Tongue (tissue), 2 donors: ENCODE measurements around the gene TNFRSF19. TPM values are rescaled to one million over a fixed set of nuclear protein-coding genes. Genes with fewer than 3 reads are reported as not detected.

Experiments
- DNase-seq: peaks from one replicate; pipeline ENCODE4 v3.0.0-alpha.2; 2015
- total RNA-seq: library from RNA; depleted of rRNA; stranded (reverse); fragments of >200 nt; gene quantifications from one replicate; pipeline ENCODE4 v1.2.3, GENCODE V29; 2014

Gene TNFRSF19
- total RNA-seq, 1 donor from 2014 or later: 34.4 TPM

DNA sequence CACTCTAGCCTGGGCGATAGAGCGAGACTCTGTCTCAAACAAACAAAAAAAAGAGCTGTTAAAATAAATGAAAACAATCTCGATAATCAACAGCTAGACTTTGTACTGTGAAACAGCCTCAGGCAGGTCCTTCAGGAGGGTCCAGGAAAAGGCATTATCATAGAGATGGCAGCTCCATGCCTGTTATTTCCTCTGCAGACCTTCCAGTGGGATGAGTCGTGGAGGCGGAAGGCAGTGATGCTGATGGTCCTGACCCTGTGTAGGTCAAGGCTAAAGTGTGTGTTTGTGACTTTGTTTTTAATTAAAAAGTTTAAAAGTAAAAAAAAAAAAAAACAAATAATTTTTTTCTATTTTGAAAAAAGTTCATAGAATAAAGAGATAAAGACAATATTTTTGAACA is 117.4 kb downstream of the TNFRSF19 start:
- DNase-seq: no peak

DNA sequence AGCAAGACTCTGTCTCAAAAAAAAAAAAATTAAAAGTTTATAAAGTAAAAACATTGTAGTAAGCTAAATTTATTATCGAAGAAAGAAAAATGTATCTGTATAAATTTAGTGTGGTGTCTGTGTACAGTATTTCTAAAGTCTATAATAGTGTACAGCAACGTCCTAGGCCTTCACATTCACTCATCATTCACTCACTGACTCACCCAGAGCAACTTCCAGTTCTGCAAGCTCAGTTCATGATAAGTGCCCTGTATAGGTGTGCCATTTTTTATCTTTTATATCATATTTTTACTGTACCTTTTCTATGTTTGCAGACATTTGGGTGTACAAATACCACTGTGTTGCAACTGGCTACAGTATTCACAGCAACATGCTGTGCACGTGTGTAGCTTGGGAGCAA is 118.1 kb downstream of the TNFRSF19 start:
- no peak for DNase-seq

DNA sequence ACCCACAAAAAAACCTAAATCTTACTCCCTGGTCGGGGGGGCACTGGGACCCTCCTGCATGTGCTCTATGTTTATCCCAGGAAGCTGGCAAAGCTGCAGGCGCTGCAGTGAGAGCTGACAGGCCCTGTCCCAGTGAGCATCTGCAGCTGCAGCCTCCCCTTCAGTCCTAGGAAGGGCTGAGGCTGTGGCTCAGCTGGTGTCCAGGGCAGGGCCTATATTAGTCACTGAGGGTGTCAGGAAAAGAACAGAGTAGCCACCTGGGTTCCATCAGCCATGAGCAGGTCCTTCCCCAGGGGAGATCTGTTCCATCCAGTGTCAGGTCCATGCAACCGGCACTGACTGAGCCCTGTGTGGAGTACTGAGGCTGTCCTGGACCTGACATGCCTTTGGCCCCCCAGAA is 120.5 kb downstream of the TNFRSF19 start:
- DNase-seq: no peak

DNA sequence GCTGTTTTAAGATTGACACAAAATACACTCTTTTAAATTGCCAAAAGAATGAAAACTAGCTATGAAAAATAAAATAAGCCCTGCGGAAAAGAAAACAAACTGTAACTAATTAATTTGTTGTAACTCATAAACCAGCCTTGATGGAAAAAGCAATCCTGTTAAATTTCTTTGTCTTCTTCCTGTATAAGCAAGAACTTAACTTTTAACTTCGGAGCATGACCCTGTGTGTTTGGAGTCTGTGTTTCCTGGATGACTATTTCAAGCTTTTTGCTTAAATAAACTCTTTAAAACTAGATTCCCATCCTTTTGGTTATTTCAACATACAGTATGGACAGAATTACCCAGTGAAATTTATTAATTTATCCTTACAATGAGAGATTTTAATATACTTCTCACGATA is 122.6 kb downstream of the TNFRSF19 start:
- DNase-seq: no peak

DNA sequence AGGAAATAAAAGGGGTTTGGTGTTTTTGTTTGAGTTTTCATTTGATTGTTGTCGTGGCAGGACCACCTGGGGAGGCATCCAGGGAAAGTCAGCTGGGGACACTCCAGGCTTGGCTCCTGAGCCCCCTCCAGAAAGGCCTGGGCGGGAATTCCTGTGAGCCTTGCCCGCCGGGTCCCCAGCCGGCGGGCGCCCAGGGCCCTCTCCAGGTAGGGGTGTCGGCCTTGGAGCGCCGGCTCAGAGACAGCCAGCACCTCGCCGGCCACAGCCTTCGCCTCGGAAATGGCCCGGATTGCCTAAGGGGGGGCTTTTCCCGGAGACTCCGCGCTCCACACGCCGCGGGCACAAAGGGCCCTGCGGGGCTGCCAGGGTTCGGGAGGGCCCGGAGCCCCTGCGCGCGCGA is 125.0 kb downstream of the TNFRSF19 start:
- DNase-seq: no peak

DNA sequence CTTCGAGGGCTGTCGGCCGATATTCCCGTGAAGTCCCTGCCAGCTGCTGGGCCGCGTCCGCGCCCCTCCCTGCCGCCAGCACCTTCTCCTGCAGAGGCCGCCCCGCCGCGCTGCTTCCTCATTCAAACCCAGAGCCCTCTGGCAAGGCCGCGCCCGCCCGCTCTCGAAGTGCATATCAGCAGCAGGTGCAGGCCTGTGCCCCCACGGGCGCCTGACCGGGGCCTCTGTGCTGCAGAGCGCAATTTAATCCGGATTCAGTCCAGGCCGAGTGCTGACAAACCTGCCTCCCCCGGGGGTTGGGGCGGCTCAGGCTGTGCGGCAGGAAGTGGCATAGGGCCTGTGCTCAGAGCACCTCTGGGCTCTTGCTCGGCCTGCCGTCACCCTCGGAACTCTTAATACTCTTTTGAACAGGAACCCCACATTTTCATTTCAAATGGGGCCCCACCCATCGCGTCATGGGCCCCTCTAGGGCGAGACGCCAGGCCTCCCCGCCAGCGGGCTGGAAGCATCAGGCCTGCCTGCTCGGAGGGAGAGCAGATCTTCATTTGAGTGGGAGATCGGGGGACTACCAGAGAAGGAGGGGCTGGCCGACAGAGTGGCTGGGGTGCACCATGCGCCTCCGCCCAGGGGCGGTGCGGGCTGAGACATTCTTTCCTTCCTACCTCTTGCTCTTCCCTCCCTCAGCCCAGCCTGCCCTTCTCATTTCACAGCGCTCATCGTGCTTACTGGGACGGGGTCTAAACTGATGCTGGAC is 125.7 kb downstream of the TNFRSF19 start:
- peak; percentile 80 for DNase-seq

DNA sequence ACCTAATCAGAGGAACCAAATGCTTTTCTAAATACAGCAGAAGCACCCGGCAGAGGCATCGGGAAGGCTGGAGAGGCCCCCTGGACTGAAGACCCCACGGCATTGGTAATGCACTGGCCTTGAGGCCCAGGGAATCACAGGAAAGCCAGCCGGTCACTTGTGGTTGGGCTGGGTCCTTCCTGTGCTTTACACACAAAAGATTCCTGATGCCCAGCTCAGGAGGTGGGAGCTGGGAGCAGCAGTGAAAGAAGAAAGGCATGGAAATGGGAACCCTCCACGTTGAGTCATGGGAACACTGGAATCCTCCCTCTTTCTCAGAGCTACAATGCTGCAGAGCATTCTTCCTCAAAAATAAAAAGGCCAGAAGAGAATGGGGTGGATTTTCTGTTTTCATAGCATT is 126.4 kb downstream of the TNFRSF19 start:
- DNase-seq: no peak

DNA sequence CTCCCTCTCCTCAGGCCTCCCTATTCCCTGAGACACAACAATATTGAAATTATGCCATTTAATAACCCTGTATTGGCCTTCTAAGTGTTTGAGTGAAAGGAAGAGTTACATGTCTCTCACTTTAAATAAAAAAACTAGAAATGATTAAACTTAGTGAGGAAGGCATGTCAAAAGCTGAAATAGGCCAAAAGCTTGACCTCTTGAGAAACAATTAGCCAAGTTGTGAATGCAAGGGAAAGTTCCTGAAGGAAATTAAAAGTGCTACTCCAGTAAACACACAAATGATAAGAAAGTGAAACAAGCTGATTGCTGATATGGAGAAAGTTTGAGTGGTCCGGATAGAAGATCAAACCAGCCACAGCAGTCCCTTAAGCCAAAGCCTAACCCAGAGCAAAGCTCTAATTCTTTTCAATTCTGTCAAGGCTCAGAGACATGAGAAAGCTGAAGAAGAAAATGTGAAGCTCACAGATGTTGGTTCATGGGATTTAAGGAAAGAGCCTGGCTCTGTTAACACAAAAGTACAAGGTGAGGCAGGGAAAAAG is 127.6 kb downstream of the TNFRSF19 start:
- DNase-seq: no peak

DNA sequence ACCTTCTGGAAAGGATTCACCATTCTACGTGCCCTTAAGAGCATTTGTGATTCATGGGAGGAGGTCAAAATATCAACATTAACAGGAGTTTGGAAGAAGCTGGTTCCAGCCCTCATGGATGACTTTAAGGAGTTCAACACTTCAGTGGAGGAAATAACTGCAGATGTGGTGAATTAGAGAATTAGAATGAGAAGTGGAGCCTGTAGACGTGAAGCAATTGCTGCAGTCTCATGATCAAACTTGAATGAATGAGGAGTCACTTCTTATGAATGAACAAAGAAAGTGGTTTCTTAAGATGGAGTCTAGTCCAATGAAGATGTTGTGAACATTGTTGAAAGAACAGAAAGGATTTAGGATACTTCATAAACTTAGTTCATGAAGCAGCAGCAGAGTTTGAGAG is 129.1 kb downstream of the TNFRSF19 start:
- no peak for DNase-seq

DNA sequence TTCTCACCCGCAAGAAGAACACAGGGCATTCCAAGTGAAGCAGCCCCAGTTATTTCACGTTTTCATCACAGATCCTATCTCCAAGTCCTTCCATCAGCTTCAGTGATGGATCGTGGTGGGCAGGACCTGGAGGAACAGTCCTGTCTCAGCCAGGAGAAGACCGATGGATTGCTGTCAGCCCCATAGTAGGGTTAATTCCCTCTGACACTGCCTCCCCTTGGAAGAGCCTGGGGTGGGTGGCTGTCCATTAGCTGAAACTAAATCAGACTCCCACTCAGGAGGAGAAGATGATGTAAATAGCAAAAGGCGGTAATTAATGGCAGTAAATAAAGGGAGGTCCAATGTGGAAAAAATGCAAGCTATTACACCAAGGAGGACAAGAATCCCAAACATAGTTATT is 131.0 kb downstream of the TNFRSF19 start:
- no peak for DNase-seq

DNA sequence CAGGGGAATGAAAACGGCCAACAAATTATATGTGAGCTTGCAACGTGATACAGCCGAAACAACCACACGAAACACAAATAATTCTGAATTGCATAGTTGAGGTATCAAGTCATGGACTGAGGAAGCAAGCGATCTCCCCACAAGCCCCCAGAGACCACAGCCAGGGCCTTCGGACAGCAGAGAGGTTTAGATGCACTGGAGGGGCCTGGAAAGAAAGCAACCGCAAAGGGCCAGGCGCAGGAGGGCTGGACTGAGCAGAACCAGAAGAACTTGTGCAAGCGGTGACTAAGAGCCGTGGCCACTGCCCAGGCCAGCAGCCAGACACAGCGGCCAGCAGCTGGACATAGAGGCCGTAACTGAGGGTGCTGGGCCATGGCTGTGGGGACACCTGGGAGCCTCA is 131.4 kb downstream of the TNFRSF19 start:
- peak; percentile 46 for DNase-seq

DNA sequence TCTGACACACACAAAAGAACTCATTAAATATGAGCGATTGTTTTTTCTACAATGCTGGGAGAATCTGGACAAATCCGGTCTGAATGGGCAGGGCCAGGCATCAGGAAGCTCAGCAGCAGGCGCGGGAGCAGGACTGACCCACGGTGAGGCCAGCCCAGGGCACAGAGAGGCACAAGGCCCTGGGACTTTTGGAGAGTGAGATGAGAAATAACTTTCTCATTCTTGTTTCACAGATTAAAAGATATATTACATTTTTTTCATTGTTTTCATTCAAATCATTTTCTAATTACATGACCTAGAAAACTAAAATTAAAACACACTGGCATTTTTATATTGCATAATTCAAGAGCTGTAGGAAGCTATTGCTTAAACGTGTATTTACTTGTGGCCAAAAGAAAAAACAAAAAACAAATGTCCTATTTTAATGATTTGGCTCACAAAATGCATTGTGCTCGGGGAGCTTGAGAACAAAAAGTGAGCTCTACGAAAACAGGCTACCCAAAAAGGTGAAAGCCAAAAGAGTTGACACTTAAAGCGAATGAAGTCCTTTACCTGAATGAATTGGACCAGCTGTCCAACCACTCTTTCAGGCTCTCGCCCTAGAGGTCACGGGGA is 133.1 kb downstream of the TNFRSF19 start:
- DNase-seq: no peak

DNA sequence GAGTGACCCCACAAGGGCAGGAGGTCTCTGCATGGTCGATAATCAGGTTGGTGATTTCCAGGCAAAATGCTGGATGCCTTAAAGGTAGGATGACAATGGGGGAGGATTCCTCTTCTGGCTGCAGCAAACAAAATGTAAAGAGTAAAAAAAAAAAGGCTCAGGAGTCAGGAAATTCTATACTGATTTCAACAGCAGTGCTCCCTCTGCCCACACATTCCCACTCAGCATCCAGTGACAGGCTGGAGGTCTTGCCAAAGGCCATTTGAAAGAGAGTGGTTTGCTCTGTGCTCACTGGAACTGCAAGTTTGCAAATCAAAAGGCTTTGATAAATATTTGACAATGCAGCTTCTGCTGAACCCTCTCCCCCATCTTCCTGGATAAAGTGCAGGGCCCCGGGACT is 135.4 kb downstream of the TNFRSF19 start:
- DNase-seq: no peak

DNA sequence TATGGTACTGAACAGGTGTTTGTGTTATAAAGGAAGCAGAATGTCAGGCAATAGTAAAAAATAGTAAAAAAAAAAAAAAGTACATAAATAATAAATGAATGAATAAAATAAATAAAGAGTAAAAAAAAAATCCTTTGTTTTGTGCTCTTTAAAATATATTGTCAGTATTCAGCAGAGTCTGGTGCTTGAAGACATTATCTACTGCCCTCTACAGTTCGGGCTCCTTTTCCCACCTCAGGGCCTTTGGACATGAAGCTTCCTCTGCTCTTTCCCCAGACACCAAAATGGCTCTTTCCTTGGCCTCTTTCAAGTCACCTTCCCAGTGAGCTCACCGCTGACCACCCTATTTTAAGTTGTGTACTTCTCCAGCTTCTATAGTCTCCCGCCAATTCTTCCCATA is 137.5 kb downstream of the TNFRSF19 start:
- no peak for DNase-seq

DNA sequence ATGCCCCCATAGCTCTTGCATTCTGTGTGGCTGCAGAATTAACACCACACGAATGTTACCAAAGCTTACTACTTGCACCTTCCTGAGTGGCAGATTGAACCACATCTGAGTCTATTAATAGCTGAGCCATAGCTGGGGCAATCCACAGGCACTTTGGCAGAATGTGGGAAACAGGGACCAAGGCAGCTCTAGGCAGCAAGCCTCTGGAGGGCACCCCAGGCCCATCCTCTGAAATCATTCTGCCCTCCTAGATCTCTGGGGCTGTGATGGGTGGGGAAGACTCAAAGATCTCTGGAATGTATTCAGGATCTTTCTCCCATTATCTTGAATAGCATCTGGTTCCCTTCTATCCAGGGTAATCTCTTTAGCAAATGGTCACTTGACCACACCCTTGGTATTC is 139.3 kb downstream of the TNFRSF19 start:
- no peak for DNase-seq

DNA sequence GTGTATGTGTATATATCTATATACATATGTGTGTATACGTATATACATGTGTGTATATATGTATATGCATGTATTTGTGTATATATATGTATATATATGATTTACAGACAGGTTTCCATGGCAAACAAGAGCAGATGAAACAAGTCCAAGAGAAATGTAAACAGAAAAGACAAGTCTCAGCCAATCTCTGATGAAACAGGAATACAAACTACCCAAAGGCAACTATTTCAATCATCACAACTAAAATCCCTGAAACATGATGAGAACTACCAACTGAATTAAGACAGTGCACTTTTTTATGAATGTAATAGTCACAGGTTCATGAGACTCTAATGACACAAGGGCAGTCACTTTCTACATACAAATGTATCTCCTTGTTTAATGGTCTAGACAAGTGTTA is 140.2 kb downstream of the TNFRSF19 start:
- peak; percentile 43 for DNase-seq

DNA sequence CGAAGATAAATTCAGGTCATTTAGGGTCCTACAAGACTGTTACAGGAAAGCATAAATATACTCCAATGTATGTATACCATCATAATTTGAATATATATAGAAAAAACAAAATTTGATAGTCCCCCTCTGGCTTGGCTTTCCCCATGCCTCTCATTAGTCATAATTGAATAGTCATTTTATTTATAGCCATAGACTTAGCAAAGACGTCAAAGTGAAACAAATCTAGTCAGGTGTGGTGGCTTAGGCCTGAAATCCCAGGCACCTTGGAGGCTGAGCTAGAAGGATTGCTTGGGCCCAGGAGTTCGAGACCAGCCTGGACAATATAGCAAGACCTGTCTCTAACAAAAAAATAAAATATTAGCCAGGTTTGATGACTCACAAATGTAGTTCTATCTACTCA is 141.1 kb downstream of the TNFRSF19 start:
- no peak for DNase-seq

DNA sequence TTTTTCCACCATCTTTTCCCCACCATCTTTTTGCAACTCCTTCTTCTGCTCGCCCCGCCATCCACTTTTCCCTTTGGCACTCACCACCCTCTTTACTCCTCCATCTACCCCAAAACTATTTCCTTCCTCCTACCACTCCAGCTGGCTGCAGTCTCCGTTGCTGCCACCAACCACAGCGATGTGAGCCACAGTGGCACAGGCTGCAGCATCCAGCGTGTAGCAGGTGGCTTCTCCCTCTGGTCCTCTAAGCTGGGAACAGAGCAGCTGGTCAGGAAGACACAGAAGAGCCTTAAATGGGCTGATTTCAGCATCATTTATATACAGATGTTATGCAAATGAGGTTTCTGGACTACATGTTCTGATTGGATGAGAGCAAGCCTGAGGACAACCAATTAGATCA is 144.5 kb downstream of the TNFRSF19 start:
- no peak for DNase-seq

DNA sequence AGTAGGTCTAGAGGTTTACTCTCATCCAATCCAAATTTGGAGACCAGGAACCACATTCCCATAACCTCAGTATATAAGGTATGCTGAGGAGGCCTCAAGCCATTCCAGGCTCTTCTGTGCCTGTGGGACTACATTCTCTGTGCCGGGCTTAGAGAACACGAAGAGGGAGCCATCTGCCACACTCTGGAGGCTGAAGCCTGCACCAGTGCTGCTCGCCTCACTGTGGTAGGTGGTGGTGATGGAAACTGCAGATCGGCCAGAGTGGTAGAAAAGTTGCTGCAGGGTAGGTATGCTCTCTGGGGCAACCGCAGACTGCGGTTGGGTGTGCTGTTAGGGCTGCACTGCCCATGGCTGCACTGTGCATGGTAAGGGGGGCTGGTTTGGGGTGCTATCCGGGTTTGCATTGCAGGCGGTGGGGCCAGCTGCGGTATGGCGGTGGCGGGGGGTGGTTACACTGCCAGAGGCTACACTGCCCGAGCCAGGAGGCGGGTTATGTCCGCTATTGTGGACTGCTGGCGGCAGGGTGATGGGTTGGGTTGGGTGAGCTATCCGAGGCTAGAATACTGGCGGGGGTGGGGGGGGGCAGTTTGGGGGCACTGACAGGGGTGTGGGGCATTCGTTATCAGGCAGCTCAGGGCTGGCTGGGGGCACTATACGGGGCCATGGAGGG is 145.0 kb downstream of the TNFRSF19 start:
- no peak for DNase-seq

DNA sequence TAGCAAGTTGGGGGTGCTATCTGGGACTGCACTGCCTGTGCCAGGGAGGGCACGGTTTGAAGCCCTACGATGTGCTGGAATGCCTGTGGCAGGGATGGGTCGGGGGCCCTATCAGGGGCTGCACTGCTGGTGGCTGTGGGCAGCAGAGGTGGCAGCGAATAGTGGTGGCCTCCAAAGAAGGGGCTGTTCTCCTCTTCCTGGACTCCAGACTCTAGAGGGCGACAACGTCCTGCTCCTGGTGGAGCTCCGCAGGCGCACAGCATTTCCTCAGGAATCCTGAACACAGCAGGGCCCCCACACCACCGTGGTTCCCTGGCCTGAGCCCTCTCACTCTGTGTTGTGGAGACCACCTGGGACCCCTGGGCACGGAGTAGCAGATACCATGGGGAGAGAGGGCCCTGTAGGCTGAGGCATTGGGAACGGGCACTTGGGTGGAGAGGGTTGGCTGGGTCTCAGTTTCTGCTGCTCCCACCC is 145.6 kb downstream of the TNFRSF19 start:
- DNase-seq: no peak

DNA sequence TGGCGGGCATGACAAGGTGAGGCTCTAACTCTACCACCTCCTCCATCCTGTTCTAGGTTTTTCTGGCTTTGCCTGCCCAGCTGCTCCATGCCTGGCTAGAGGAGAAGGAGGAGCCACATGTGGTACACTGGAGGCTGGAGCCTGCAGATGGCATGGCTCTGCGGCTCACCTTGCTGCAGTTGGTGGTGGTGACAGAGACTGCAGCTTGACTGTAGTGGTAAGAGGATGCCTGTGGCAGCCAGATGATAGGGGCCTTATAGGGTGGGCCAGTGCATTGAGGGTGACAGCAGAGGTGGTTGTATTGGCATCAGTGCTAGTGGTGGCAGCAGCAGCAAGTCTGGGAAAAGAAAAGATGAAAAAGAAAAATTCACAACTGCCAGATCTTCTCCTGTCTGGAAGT is 146.2 kb downstream of the TNFRSF19 start:
- DNase-seq: no peak

DNA sequence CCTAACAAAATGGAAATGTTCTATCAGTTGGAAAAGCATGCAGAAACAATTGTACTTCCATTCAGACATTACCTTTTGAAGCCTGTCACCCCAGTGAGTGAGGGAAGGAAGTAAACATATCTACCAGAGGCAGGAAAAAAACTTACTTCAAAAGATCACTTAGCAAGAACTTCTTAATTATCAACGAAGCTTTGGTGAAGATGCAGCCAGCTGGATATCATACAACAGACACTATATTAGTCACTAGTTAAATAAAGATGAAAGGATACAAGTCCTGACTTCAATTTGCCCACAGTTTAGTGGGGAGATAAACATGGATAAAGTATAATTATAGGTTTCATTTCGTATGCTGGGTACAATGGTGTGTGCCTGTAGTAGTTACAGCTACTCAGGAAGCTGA is 148.8 kb downstream of the TNFRSF19 start:
- no peak for DNase-seq

DNA sequence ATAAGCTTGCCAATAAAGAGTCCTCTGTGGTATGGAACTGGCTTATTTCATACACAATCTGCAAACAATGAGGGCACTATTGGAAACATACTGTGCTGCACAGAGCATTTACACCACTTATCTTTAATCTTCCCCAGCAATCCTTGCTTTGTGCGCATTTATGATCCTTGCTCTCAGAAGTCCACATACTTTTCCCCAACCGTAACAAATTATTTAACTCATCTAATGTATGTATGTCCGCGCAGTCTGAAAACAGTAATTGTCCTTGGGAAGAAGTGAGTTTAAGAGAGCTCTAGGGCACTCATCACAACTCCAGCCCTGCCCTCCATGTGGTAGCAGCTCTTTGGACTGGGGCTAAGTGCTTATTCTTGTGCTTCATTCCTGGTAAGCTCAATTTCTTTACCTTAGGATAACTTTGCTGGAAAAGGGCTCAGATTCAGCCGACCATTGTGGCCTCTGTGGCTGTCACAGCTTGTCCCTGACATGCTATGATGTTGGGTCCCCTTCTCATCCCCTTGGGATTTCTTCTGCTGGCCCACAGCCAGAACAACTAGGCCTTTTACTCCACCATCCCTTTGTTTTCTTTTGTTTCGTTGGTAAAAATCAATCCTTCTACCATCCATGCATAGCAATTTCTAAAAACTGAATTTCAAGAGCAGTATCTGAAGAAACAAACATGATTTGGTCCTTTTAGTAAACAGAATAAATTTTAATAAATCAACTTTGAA is 152.7 kb downstream of the TNFRSF19 start:
- no peak for DNase-seq
